Endothelial cell of umbilical vein (primary cell): ENCODE data around the gene PPP1R9B. TPM values are rescaled to one million over a fixed set of nuclear protein-coding genes. Genes with fewer than 3 reads are reported as not detected.

ENCODE experiments used
- BruUV-seq: library from RNA; stranded (reverse); fragments of 400-500 nt; replicated peaks from 2 replicates; lab custom pipeline; 2021; lab: Mats Ljungman, UMichigan
- CTCF ChIA-PET: fragments of 300-600, 350-600 bp; sonication (Branson Sonifier 250); formaldehyde crosslinking; loops from one replicate; lab custom pipeline; 2021; ENCODE audit warnings: antibody characterized with exemption, inconsistent platforms; lab: Charles Lee
- POLR2A ChIA-PET: fragments of 300-600, 350-600 bp; sonication (Branson Sonifier 250); formaldehyde crosslinking; loops from one replicate; lab custom pipeline; 2021; ENCODE audit warnings: antibody characterized with exemption, inconsistent platforms; lab: Charles Lee
- DNase-seq: peaks from one replicate; pipeline ENCODE4 v3.0.0-alpha.2; 2011; ENCODE audit warnings: low read depth, low spot score
- FAIRE-seq: peaks from 2 replicates; lab custom pipeline; 2011; peaks lifted over from hg19 to GRCh38; lab: Jason Lieb, UNC
- H2AFZ ChIP-seq: 2 replicates; pipeline ENCODE4 v1.6.0; 2012; ENCODE audit warnings: low read depth, low read length, control low read depth, inconsistent platforms
- H3K27ac ChIP-seq: 2 replicates; pipeline ENCODE4 v1.5.1; 2011; ENCODE audit warnings: low read depth, mild to moderate bottlenecking, control low read depth, low read length, moderate library complexity; ENCODE audit not compliant: insufficient read depth
- H3K27me3 ChIP-seq, 2 experiments: 2 replicates each; pipeline versions ENCODE4 v1.6.0 to v1.6.1; 2011; ENCODE audit warnings: low read length in 2 of 2, mixed read lengths in 1 of 2; ENCODE audit not compliant: control insufficient read depth in 2 of 2, insufficient read depth in 2 of 2
- H3K36me3 ChIP-seq, 2 experiments: 2 replicates in 1 of 2; 3 replicates in 1 of 2; pipeline ENCODE4 v1.5.1; 2011; ENCODE audit warnings: low read length in 2 of 2, mild to moderate bottlenecking in 1 of 2, moderate library complexity in 1 of 2; ENCODE audit not compliant: control insufficient read depth in 2 of 2, insufficient read depth in 2 of 2; ENCODE audit errors: extremely low read depth in 1 of 2
- H3K4me1 ChIP-seq: 3 replicates; pipeline ENCODE4 v1.5.1; 2011; ENCODE audit warnings: mild to moderate bottlenecking, low read length; ENCODE audit not compliant: control insufficient read depth, insufficient read depth; ENCODE audit errors: extremely low read depth
- H3K4me2 ChIP-seq: 2 replicates; pipeline ENCODE4 v1.6.1; 2011; ENCODE audit warnings: low read length, control low read depth, mixed read lengths; ENCODE audit not compliant: insufficient read depth
- H3K4me3 ChIP-seq, 3 experiments: fragments of 200-600 bp in 1 of 3; sonication (generic), shearing (Covaris generic) in 1 of 3; replicated peaks in 1 of 3; 2 replicates each; pipeline ENCODE4 v1.5.1; 2011 to 2016; ENCODE audit warnings: control low read depth in 3 of 3, low read length in 3 of 3, mild to moderate bottlenecking in 2 of 3, inconsistent platforms in 1 of 3, low read depth in 1 of 3, moderate library complexity in 1 of 3; ENCODE audit not compliant: insufficient read depth in 1 of 3
- H3K79me2 ChIP-seq: 2 replicates; pipeline ENCODE4 v1.6.0; 2012; ENCODE audit warnings: low read length, inconsistent platforms; ENCODE audit not compliant: control insufficient read depth, insufficient read depth
- H3K9ac ChIP-seq: replicated peaks from 2 replicates; pipeline ENCODE3; 2011; ENCODE audit warnings: low read length, control low read depth; ENCODE audit not compliant: insufficient read depth; ENCODE audit errors: extremely low read depth
- H3K9me1 ChIP-seq: replicated peaks from 3 replicates; pipeline ENCODE4 v1.6.0; 2011; ENCODE audit warnings: mild to moderate bottlenecking, low read length; ENCODE audit not compliant: control insufficient read depth, insufficient read depth; ENCODE audit errors: extremely low read depth
- H3K9me3 ChIP-seq: replicated peaks from 2 replicates; pipeline ENCODE4 v1.5.1; 2012; ENCODE audit warnings: low read length, inconsistent platforms; ENCODE audit not compliant: control insufficient read depth, insufficient read depth
- H4K20me1 ChIP-seq: replicated peaks from 2 replicates; pipeline ENCODE3; 2011; ENCODE audit warnings: mild to moderate bottlenecking, low read length; ENCODE audit not compliant: control insufficient read depth, insufficient read depth; ENCODE audit errors: extremely low read depth
- FOS ChIP-seq: IDR thresholded peaks from 2 replicates; pipeline ENCODE4 v1.6.1; 2011; ENCODE audit warnings: mild to moderate bottlenecking, low read length, moderate library complexity, borderline replicate concordance; ENCODE audit not compliant: insufficient read depth
- GATA2 ChIP-seq: IDR thresholded peaks from 2 replicates; pipeline ENCODE4 v1.7.0; 2011; ENCODE audit warnings: low read depth, mild to moderate bottlenecking, moderate library complexity, mixed read lengths, low read length; ENCODE audit not compliant: insufficient read length, insufficient read depth
- MYC ChIP-seq: IDR thresholded peaks from one replicate; pipeline ENCODE4 v1.6.1; 2011; ENCODE audit warnings: mild to moderate bottlenecking, low read depth, low read length
- POLR2AphosphoS5 ChIP-seq: IDR thresholded peaks from 2 replicates; pipeline ENCODE4 v1.6.1; 2012; ENCODE audit warnings: low read depth, mild to moderate bottlenecking, control low read depth, low read length, moderate library complexity; ENCODE audit not compliant: insufficient read depth
- dilution Hi-C: fragments of 300-500 bp; cut with MboI; formaldehyde crosslinking; loops from one replicate; pipeline ENCODE4 v1.15.0; 2019; ENCODE audit warnings: low sequenced_read_pairs; ENCODE audit not compliant: extremely low pct_ligation_motif_present
- intact Hi-C: fragments of 100-400 bp; cut with micrococcal nuclease; formaldehyde crosslinking; loops from one replicate; pipeline ENCODE4 v1.10.0; 2022
- polyA plus RNA-seq, 4 experiments: library from polyadenylated mRNA; depleted of rRNA in 3 of 4; stranded (reverse) in 3 of 4; unstranded in 1 of 4; fragments of >200 nt; gene quantifications; 2 replicates each; pipeline versions ENCODE4 v1.2.1 to v1.2.3, GENCODE V29; 2011 to 2012; ENCODE audit warnings: missing spikeins in 1 of 4
- total RNA-seq: library from RNA; stranded (reverse); gene quantifications from 2 replicates; pipeline ENCODE4 v1.2.3, GENCODE V29; 2021
- TF ChIP-seq, protein P1 (sequence below), 2 donors: IDR thresholded peaks; 1 replicate in 1 of 2; 2 replicates in 1 of 2; pipeline ENCODE4 v1.5.1; 2011; ENCODE audit warnings: low read length in 2 of 2, mild to moderate bottlenecking in 2 of 2, moderate library complexity in 2 of 2, control low read depth in 1 of 2, inconsistent platforms in 1 of 2, low read depth in 1 of 2; ENCODE audit not compliant: insufficient read depth in 1 of 2; ENCODE audit errors: extremely low read depth in 1 of 2
- TF ChIP-seq, protein P2 (sequence below): IDR thresholded peaks from 2 replicates; pipeline ENCODE4 v1.6.1; 2011; ENCODE audit not compliant: insufficient read depth, insufficient read length

The PPP1R9B gene
- total and polyA plus RNA-seq, 2 donors (not counting 3 experiments of a cell fraction or from before 2014, with no cell fraction given), result 20.1 to 60.2 TPM

DNA sequence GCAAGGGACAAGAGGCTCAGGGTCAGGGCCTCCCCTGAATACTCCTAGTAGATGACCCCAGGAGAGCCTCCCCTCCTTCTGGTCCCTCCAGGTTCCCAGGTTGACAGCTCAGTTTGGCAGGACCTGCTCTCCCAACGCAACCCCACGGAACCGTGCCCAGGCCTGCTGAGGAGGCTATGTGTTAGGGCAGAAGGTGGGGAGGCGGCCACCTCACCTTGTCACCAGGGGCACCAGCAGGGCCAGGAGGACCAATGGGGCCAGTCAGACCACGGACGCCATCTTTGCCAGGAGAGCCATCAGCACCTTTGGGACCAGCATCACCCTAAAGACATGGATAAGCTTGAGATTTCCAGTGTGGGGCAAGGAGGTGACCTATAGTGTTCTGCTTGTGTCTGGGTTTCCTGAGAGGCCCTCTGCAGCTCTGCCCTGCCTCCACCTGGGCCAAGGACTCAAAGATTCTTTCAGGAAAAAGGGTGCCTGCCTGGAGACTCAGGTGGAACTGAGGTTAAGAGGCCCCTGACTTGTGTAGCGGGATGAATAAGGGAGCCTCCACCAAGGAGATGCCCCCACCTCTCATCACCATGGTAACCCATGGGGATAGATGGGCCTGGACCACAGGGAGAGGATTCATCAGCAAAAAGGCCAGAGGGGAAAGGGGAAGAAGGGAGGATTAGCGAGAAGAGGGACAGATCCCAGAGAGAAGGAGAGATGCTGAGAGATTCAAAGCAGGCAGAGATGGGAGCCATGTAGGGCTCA lies 40.3 kb upstream of the PPP1R9B start:
- no peaks in the 10 kb centered on the region for H3K9me3 ChIP-seq
- H3K79me2 ChIP-seq, result no peaks in the 10 kb centered on the region
- TF ChIP-seq MYC, result no peak
- TF ChIP-seq FOS, result no peak
- TF ChIP-seq POLR2AphosphoS5, result no peak
- no peak for TF ChIP-seq GATA2
- TF ChIP-seq, protein P1, sequence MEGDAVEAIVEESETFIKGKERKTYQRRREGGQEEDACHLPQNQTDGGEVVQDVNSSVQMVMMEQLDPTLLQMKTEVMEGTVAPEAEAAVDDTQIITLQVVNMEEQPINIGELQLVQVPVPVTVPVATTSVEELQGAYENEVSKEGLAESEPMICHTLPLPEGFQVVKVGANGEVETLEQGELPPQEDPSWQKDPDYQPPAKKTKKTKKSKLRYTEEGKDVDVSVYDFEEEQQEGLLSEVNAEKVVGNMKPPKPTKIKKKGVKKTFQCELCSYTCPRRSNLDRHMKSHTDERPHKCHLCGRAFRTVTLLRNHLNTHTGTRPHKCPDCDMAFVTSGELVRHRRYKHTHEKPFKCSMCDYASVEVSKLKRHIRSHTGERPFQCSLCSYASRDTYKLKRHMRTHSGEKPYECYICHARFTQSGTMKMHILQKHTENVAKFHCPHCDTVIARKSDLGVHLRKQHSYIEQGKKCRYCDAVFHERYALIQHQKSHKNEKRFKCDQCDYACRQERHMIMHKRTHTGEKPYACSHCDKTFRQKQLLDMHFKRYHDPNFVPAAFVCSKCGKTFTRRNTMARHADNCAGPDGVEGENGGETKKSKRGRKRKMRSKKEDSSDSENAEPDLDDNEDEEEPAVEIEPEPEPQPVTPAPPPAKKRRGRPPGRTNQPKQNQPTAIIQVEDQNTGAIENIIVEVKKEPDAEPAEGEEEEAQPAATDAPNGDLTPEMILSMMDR (IDR thresholded peaks at IDR 0.05; ENCODE audit: extremely low read depth in 1 of 2, insufficient read depth in 1 of 2, low read depth in 1 of 2, low read length in 2 of 2), result no peak
- TF ChIP-seq, protein P2, sequence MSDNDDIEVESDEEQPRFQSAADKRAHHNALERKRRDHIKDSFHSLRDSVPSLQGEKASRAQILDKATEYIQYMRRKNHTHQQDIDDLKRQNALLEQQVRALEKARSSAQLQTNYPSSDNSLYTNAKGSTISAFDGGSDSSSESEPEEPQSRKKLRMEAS, result no peak
- H3K4me2 ChIP-seq, result no peak overlapping the region
- H3K9ac ChIP-seq, result no peak overlapping the region
- H3K4me3 ChIP-seq, result no peak overlapping the region
- FAIRE-seq (no peak), DNase-seq (no peak)
- POLR2A ChIA-PET, result no interaction called here
- BruUV-seq, result no TSS peak
- intact Hi-C loops (no loop called here), dilution Hi-C loops (no loop called here)
- H3K27me3 ChIP-seq, result no peaks in the 10 kb centered on the region
- H4K20me1 ChIP-seq, result no peaks in the 10 kb centered on the region
- H2AFZ ChIP-seq, result no peak overlapping the region
- H3K4me1 ChIP-seq, result no peaks in the 10 kb centered on the region
- no peaks in the 10 kb centered on the region for H3K9me1 ChIP-seq
- CTCF ChIA-PET, result interaction anchor here (1.0 to 1.1 kb wide), 2 partner anchors 12 to 21 kb away, joined by 3 to 4 read pairs; no protein-coding TSS in a partner anchor
- no peaks in the 10 kb centered on the region for H3K36me3 ChIP-seq
- H3K27ac ChIP-seq, result no peak overlapping the region
